HepG2 (cell line): ENCODE data around the gene HEXD.

Experiments used
- BRD4 ChIP-seq: sonication (generic); formaldehyde crosslinking; IDR thresholded peaks from 2 replicates; pipeline ENCODE4 v1.4.0; 2020; ENCODE audit warnings: missing genetic modification reagents
- HNRNPLL ChIP-seq: fragments of 200-400 bp; formaldehyde crosslinking; IDR thresholded peaks from 2 replicates; pipeline ENCODE4 v1.6.1; 2017; ENCODE audit warnings: mild to moderate bottlenecking, low read depth, low read length; ENCODE audit not compliant: poor library complexity, severe bottlenecking
- NBN ChIP-seq: fragments of 450-650 bp; conservative IDR thresholded peaks from 2 replicates; pipeline ENCODE4 v1.6.1; 2017
- STAG1 ChIP-seq: sonication (generic); formaldehyde crosslinking; IDR thresholded peaks from 2 replicates; pipeline ENCODE4 v1.4.0; 2020; ENCODE audit warnings: missing genetic modification reagents
- TF ChIP-seq, protein P1 (sequence below): sonication (generic); formaldehyde crosslinking; IDR thresholded peaks from 2 replicates; pipeline ENCODE4 v1.5.0; 2020; ENCODE audit warnings: mild to moderate bottlenecking, missing genetic modification reagents, moderate library complexity

DNA sequence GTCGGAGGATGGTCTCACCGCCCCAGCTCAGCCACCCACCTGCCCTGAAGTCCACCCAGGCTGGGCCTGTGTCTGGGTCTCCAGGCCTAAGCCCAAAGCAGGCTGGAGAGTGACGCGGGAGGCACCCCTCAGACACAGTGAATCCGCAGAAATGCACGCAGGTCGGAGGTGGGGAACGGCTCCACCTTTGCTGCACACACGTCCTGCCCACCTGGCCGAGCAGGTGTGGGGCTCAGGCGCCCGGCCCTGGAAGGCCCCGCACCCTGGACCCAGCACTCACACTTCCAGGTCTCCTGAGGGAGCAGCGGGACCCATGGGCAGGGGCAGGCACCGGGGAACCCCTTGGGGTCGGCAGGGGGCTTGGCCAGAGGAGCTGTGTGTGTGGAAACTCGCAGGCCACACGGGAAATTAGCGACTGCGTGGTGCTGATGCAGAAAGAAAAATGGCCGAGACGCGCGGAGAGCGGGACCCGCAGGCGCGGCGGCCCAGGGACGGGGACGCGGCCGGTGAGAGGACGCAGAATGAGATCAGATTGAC is 21.8 kb downstream of the HEXD start:
- TF ChIP-seq, protein P1, sequence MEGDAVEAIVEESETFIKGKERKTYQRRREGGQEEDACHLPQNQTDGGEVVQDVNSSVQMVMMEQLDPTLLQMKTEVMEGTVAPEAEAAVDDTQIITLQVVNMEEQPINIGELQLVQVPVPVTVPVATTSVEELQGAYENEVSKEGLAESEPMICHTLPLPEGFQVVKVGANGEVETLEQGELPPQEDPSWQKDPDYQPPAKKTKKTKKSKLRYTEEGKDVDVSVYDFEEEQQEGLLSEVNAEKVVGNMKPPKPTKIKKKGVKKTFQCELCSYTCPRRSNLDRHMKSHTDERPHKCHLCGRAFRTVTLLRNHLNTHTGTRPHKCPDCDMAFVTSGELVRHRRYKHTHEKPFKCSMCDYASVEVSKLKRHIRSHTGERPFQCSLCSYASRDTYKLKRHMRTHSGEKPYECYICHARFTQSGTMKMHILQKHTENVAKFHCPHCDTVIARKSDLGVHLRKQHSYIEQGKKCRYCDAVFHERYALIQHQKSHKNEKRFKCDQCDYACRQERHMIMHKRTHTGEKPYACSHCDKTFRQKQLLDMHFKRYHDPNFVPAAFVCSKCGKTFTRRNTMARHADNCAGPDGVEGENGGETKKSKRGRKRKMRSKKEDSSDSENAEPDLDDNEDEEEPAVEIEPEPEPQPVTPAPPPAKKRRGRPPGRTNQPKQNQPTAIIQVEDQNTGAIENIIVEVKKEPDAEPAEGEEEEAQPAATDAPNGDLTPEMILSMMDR (CRISPR knock-in tag) = no peak
- TF ChIP-seq NBN = no peak
- no peak for TF ChIP-seq STAG1
- TF ChIP-seq HNRNPLL = no peak
- TF ChIP-seq BRD4 (CRISPR knock-in tag) = no peak
